IMR-90 (cell line): ENCODE data around the gene HOMER3. TPM values are rescaled to one million over a fixed set of nuclear protein-coding genes. Genes with fewer than 3 reads are reported as not detected.

Experiments
- ATAC-seq: fragments of 200-7000 bp; cut with Tn5 transposase; 2 replicates; pipeline ENCODE4 v1.9.1; 2020; ENCODE audit warnings: low read depth, mild to moderate bottlenecking, moderate library complexity
- BruUV-seq: library from RNA; stranded (reverse); fragments of 400-500 nt; replicated peaks from 2 replicates; lab custom pipeline; 2021; lab: Mats Ljungman, UMichigan
- CTCF ChIA-PET: fragments of 300-600 bp; formaldehyde crosslinking; extraction: SDS; loops from one replicate; lab custom pipeline; 2021; ENCODE audit warnings: antibody characterized with exemption; lab: Yijun Ruan, JAX
- POLR2A ChIA-PET: fragments of 300-600 bp; sonication (Branson Sonifier 250); formaldehyde crosslinking; loops from one replicate; lab custom pipeline; 2022; ENCODE audit warnings: antibody characterized with exemption; ENCODE audit not compliant: unreplicated experiment; lab: Charles Lee
- DNase-seq: peaks from one replicate; pipeline ENCODE4 v3.0.0; 2013
- H2AFZ ChIP-seq: replicated peaks from 2 replicates; pipeline ENCODE3; 2013; ENCODE audit warnings: low read length, mild to moderate bottlenecking; ENCODE audit not compliant: poor library complexity
- H2AK5ac ChIP-seq: 2 replicates; pipeline ENCODE4 v1.6.1; 2013; ENCODE audit warnings: low read depth, low read length, inconsistent platforms
- H2AK9ac ChIP-seq: replicated peaks from 2 replicates; pipeline ENCODE3; 2013; ENCODE audit warnings: mild to moderate bottlenecking, low read depth, low read length, moderate library complexity; ENCODE audit not compliant: poor library complexity
- H2BK120ac ChIP-seq: 2 replicates; pipeline ENCODE4 v1.6.1; 2013; ENCODE audit warnings: low read depth, low read length, inconsistent platforms
- H2BK15ac ChIP-seq: 3 replicates; pipeline ENCODE4 v1.6.1; 2013; ENCODE audit warnings: low read depth, low read length, inconsistent platforms
- H2BK20ac ChIP-seq: 2 replicates; pipeline ENCODE4 v1.6.1; 2013; ENCODE audit warnings: low read depth, mild to moderate bottlenecking, inconsistent platforms, low read length, moderate library complexity
- H2BK5ac ChIP-seq: 2 replicates; pipeline ENCODE4 v1.6.1; 2013; ENCODE audit warnings: mild to moderate bottlenecking, low read depth, low read length, inconsistent platforms; ENCODE audit not compliant: poor library complexity, severe bottlenecking
- H3K14ac ChIP-seq: replicated peaks from 2 replicates; pipeline ENCODE4 v1.6.1; 2013; ENCODE audit warnings: low read depth, low read length, inconsistent platforms
- H3K18ac ChIP-seq: 2 replicates; pipeline ENCODE4 v1.6.1; 2013; ENCODE audit warnings: low read depth, low read length, control low read depth
- H3K23ac ChIP-seq: 2 replicates; pipeline ENCODE4 v1.6.1; 2013; ENCODE audit warnings: low read depth, low read length, inconsistent platforms
- H3K27ac ChIP-seq: 2 replicates; pipeline ENCODE4 v1.5.1; 2013; ENCODE audit warnings: mild to moderate bottlenecking, control low read depth, low read length; ENCODE audit not compliant: insufficient read depth
- H3K27me3 ChIP-seq: 2 replicates; pipeline ENCODE4 v1.6.1; 2013; ENCODE audit warnings: low read length; ENCODE audit not compliant: control insufficient read depth, insufficient read depth
- H3K36me3 ChIP-seq: 2 replicates; pipeline ENCODE4 v1.6.1; 2013; ENCODE audit warnings: low read length, mixed read lengths; ENCODE audit not compliant: control insufficient read depth, insufficient read depth
- H3K4ac ChIP-seq: 2 replicates; pipeline ENCODE4 v1.6.1; 2013; ENCODE audit warnings: low read depth, low read length, inconsistent platforms
- H3K4me1 ChIP-seq: 2 replicates; pipeline ENCODE4 v1.6.1; 2013; ENCODE audit warnings: low read length, mixed read lengths; ENCODE audit not compliant: control insufficient read depth, insufficient read depth
- H3K4me2 ChIP-seq: 2 replicates; pipeline ENCODE4 v1.6.1; 2013; ENCODE audit warnings: low read depth, mild to moderate bottlenecking, control low read depth, low read length, moderate library complexity
- H3K4me3 ChIP-seq: 2 replicates; pipeline ENCODE4 v1.5.1; 2013; ENCODE audit warnings: low read depth, mild to moderate bottlenecking, control low read depth, low read length, moderate library complexity; ENCODE audit not compliant: insufficient read depth
- H3K56ac ChIP-seq: 2 replicates; pipeline ENCODE4 v1.6.1; 2013; ENCODE audit warnings: low read length, inconsistent platforms; ENCODE audit not compliant: insufficient read depth; ENCODE audit errors: extremely low read depth
- H3K79me1 ChIP-seq, 2 experiments: 2 replicates each; pipeline ENCODE4 v1.6.1; 2013; ENCODE audit warnings: low read length in 2 of 2, inconsistent platforms in 1 of 2, low read depth in 1 of 2
- H3K9ac ChIP-seq: 2 replicates; pipeline ENCODE4 v1.6.1; 2013; ENCODE audit warnings: low read depth, low read length, control low read depth
- H3K9me1 ChIP-seq: 2 replicates; pipeline ENCODE4 v1.6.1; 2013; ENCODE audit warnings: low read length, inconsistent platforms; ENCODE audit not compliant: insufficient read depth
- H3K9me3 ChIP-seq: 2 replicates; pipeline ENCODE4 v1.6.1; 2013; ENCODE audit warnings: low read length; ENCODE audit not compliant: control insufficient read depth, insufficient read depth
- H4K20me1 ChIP-seq: 2 replicates; pipeline ENCODE4 v1.6.1; 2013; ENCODE audit warnings: low read length, inconsistent platforms; ENCODE audit not compliant: insufficient read depth
- H4K5ac ChIP-seq: 2 replicates; pipeline ENCODE4 v1.6.1; 2013; ENCODE audit warnings: mild to moderate bottlenecking, low read depth, low read length, control low read depth
- H4K8ac ChIP-seq, 2 experiments: 2 replicates each; pipeline ENCODE4 v1.6.1; 2013; ENCODE audit warnings: low read depth in 2 of 2, low read length in 2 of 2, control low read depth in 1 of 2, inconsistent platforms in 1 of 2
- H4K91ac ChIP-seq: 2 replicates; pipeline ENCODE4 v1.6.1; 2013; ENCODE audit warnings: low read depth, low read length, inconsistent platforms; ENCODE audit not compliant: insufficient read depth
- CEBPB ChIP-seq: IDR thresholded peaks from 2 replicates; pipeline ENCODE4 v1.6.1; 2012; ENCODE audit warnings: low read depth, low read length, improper control_type of control experiment
- MAFK ChIP-seq: IDR thresholded peaks from 2 replicates; pipeline ENCODE4 v1.6.1; 2012; ENCODE audit warnings: low read depth, low read length, improper control_type of control experiment
- NFE2L2 ChIP-seq: fragments of 150-350 bp; IDR thresholded peaks from 2 replicates; pipeline ENCODE4 v1.6.1; 2016; ENCODE audit warnings: low read depth, mild to moderate bottlenecking, low read length
- RCOR1 ChIP-seq: IDR thresholded peaks from 2 replicates; pipeline ENCODE4 v1.6.1; 2012; ENCODE audit warnings: mild to moderate bottlenecking, low read length, improper control_type of control experiment; ENCODE audit not compliant: insufficient replicate concordance
- RFX5 ChIP-seq: IDR thresholded peaks from 2 replicates; pipeline ENCODE4 v1.8.0; 2012; ENCODE audit warnings: low read depth, mild to moderate bottlenecking, low read length, moderate library complexity
- USF2 ChIP-seq: fragments of 150-350 bp; IDR thresholded peaks from 2 replicates; pipeline ENCODE4 v1.6.1; 2017; ENCODE audit warnings: mild to moderate bottlenecking, antibody characterized with exemption, low read length, low read depth
- WGBS, 2 experiments: methylation state at CpG; one replicate each; pipeline versions ENCODE4 v1.1.5 to v1.1.7; 2013; ENCODE audit warnings: missing lambda C conversion rate in 2 of 2; ENCODE audit not compliant: insufficient read length in 1 of 2; ENCODE audit errors: extremely low coverage in 2 of 2; 5-methylcytosine and 5-hydroxymethylcytosine counted together
- dilution Hi-C: fragments of 300-500 bp; cut with HindIII; formaldehyde crosslinking; loops from one replicate; pipeline ENCODE4 v1.14.3; 2018; ENCODE audit warnings: low sequenced_read_pairs; ENCODE audit not compliant: unreplicated experiment
- in situ Hi-C: fragments of 300-500 bp; cut with MboI; formaldehyde crosslinking; loops from 3 replicates; pipeline ENCODE4 v1.14.3; 2019; ENCODE audit warnings: low sequenced_read_pairs, inconsistent platforms, mixed read lengths
- intact Hi-C: fragments of 100-400 bp; cut with micrococcal nuclease; formaldehyde crosslinking; loops from 2 replicates; pipeline ENCODE4 v1.10.0; 2022
- polyA plus RNA-seq, 3 experiments: library from polyadenylated mRNA; depleted of rRNA; stranded (reverse); fragments of >200 nt; gene quantifications; 2 replicates each; pipeline ENCODE4 v1.2.3, GENCODE V29; 2012; ENCODE audit warnings: low replicate concordance in 1 of 3
- total RNA-seq: library from RNA; depleted of rRNA; stranded (reverse); fragments of >200 nt; gene quantifications from 2 replicates; pipeline ENCODE4 v1.2.3, GENCODE V29; 2012

HOMER3 gene
- total and polyA plus RNA-seq, 2 of the 4 experiments (the other 2 are of a cell fraction), result 53.4 to 77.0 TPM

GRCh38 chr19:18980432-18981020 is 39.5 kb upstream of the HOMER3 start:
- Histone ChIP-seq H2BK120ac (no peak overlapping the region), H3K9me1 (no peaks in the 10 kb centered on the region), H3K23ac (no peak overlapping the region), H3K4me3 (no peak overlapping the region), H2AK5ac (no peak overlapping the region), H3K18ac (no peak overlapping the region), H2BK20ac (no peak overlapping the region), H3K56ac (no peak overlapping the region), H3K4ac (no peak overlapping the region), H4K5ac (no peak overlapping the region), H3K9ac (no peak overlapping the region), H3K36me3 (no peaks in the 10 kb centered on the region), H3K14ac (no peak overlapping the region), H3K4me1 (no peaks in the 10 kb centered on the region), H3K27me3 (peaks cover 14% of the 10 kb centered on the region), H4K8ac (no peak overlapping the region), H3K9me3 (no peaks in the 10 kb centered on the region), H2BK15ac (no peak overlapping the region), H4K20me1 (no peaks in the 10 kb centered on the region), H2AK9ac (no peak overlapping the region), H3K4me2 (no peak overlapping the region), H4K91ac (no peak overlapping the region), H2AFZ (no peak overlapping the region), H2BK5ac (no peak overlapping the region), H3K79me1 (no peaks in the 10 kb centered on the region), H3K27ac (no peak overlapping the region)
- 64% methylated on average over 5 of the region's 7 CpGs; no CpG with 5 or more reads in 1 of the 2 experiments for WGBS, 2 experiments
- ATAC-seq (no peak), DNase-seq (no peak)
- dilution Hi-C loops (no loop called here), intact Hi-C loops (no loop called here), in situ Hi-C loops (no loop called here)
- TF ChIP-seq RFX5 (no peak), NFE2L2 (no peak), CEBPB (no peak), RCOR1 (no peak), MAFK (no peak), USF2 (no peak)
- CTCF ChIA-PET, result interaction anchor here (0.7 kb wide), 2 partner anchors 30 to 387 kb away, joined by 3 to 4 read pairs; no protein-coding TSS in a partner anchor
- no TSS peak for BruUV-seq
- POLR2A ChIA-PET, result no interaction called here
